K562 (cell line): ENCODE data around the gene SMAD3. TPM values are rescaled to one million over a fixed set of nuclear protein-coding genes. Genes with fewer than 3 reads are reported as not detected.

ENCODE experiments used
- ATF3 ChIP-seq, 2 experiments: fragments of 450-650 bp in 1 of 2; sonication (generic) in 1 of 2; formaldehyde crosslinking in 1 of 2; IDR thresholded peaks in 1 of 2; conservative IDR thresholded peaks in 1 of 2; 2 replicates each; pipeline versions ENCODE4 v1.6.1 to v1.8.1; 2016 to 2023; ENCODE audit warnings: mild to moderate bottlenecking in 2 of 2, moderate library complexity in 2 of 2, inconsistent platforms in 1 of 2, missing genetic modification reagents in 1 of 2
- JUN ChIP-seq, 2 experiments: sonication (generic) in 1 of 2; formaldehyde crosslinking in 1 of 2; IDR thresholded peaks; 2 replicates each; pipeline versions ENCODE4 v1.6.1 to v1.8.0; 2012 to 2022; ENCODE audit warnings: borderline replicate concordance in 2 of 2, mild to moderate bottlenecking in 2 of 2, improper control_type of control experiment in 1 of 2, low read depth in 1 of 2, low read length in 1 of 2, missing genetic modification reagents in 1 of 2
- MAX ChIP-seq: sonication (generic); formaldehyde crosslinking; IDR thresholded peaks from 2 replicates; pipeline ENCODE4 v1.9.0; 2022; ENCODE audit warnings: mild to moderate bottlenecking, missing genetic modification reagents
- MNT ChIP-seq, 2 experiments: fragments of 450-650 bp; conservative IDR thresholded peaks; 2 replicates each; pipeline ENCODE4 v1.6.1; 2017; ENCODE audit warnings: mild to moderate bottlenecking in 2 of 2, moderate library complexity in 2 of 2
- MTA3 ChIP-seq: fragments of 450-650 bp; formaldehyde crosslinking; IDR thresholded peaks from 2 replicates; pipeline ENCODE4 v1.6.1; 2017; ENCODE audit warnings: mild to moderate bottlenecking, borderline replicate concordance
- NCOA4 ChIP-seq: fragments of 450-650 bp; IDR thresholded peaks from 2 replicates; pipeline ENCODE4 v1.6.1; 2018; ENCODE audit warnings: mild to moderate bottlenecking; ENCODE audit not compliant: partially characterized antibody
- NEUROD1 ChIP-seq: fragments of 150-350 bp; IDR thresholded peaks from 2 replicates; pipeline ENCODE4 v1.6.1; 2014; ENCODE audit warnings: borderline replicate concordance, low read length, low read depth; ENCODE audit not compliant: partially characterized antibody
- NFE2L1 ChIP-seq: fragments of 450-650 bp; IDR thresholded peaks from 2 replicates; pipeline ENCODE4 v1.6.1; 2016; ENCODE audit warnings: missing genetic modification characterization, low read depth, mild to moderate bottlenecking, missing compliant biosample characterization, moderate library complexity, borderline replicate concordance
- SAFB ChIP-seq: fragments of 200-400 bp; formaldehyde crosslinking; IDR thresholded peaks from 2 replicates; pipeline ENCODE4 v1.6.1; 2017; ENCODE audit warnings: low read depth, low read length, borderline replicate concordance
- ZNF12 ChIP-seq: sonication (generic); formaldehyde crosslinking; IDR thresholded peaks from 2 replicates; pipeline ENCODE4 v1.4.0; 2020; ENCODE audit warnings: mild to moderate bottlenecking, missing genetic modification reagents
- ZNF146 ChIP-seq: IDR thresholded peaks from one replicate; pipeline ENCODE4 v1.6.1; 2018; ENCODE audit warnings: missing compliant biosample characterization; ENCODE audit not compliant: unreplicated experiment
- polyA plus RNA-seq, 8 experiments: library from polyadenylated mRNA; depleted of rRNA in 4 of 8; stranded (reverse) in 5 of 8; unstranded in 3 of 8; fragments of >200 nt; fragmentation: Nextera tagmentation in 2 of 8; fragmentation: Illumina TruSeq in 1 of 8; extraction: Ambion mirVana in 2 of 8; extraction: Trizol in 1 of 8; gene quantifications; 2 replicates each; pipeline versions ENCODE4 v1.2.1 to v1.2.3, GENCODE V29; 2011 to 2014; ENCODE audit warnings: inconsistent platforms in 1 of 8, missing spikeins in 1 of 8
- total RNA-seq, 7 experiments: library from RNA; depleted of rRNA in 6 of 7; stranded (reverse); fragments of >200 nt in 6 of 7; fragmentation: Illumina TruSeq in 2 of 7; extraction: Trizol in 2 of 7; gene quantifications; 2 replicates each; pipeline versions ENCODE4 v1.2.1 to v1.2.3, GENCODE V29; 2011 to 2021; ENCODE audit warnings: low replicate concordance in 1 of 7

The SMAD3 gene
- total and polyA plus RNA-seq, 9 of the 15 experiments (the other 6 are each of a cell fraction or from before 2014, with no cell fraction given), result 4.3 to 39.2 (median 11.1) TPM

- TF ChIP-seq NFE2L1 (no peak), ZNF12 (CRISPR knock-in tag) (no peak), NEUROD1 (no peak), ZNF146 (CRISPR knock-in tag) (no peak), ATF3 (IDR thresholded peaks at IDR 0.05) (peak; percentile 59), ATF3 (CRISPR knock-in tag; conservative IDR thresholded peaks at IDR 0.05) (0 out of 2 replicates have a peak, but pooled peaks have one; percentile 36), SAFB (peak; percentile 81; the same call in 1 of the 2 replicates), MAX (CRISPR knock-in tag) (0 out of 2 replicates have a peak, but pooled peaks have one; percentile 25), MTA3 (0 out of 2 replicates have a peak, but pooled peaks have one; percentile 29), NCOA4 (no peak), JUN (IDR thresholded peaks at IDR 0.05; ENCODE audit: borderline replicate concordance, low read depth, low read length) (0 out of 2 replicates have a peak, but pooled peaks have one; percentile 15), JUN (CRISPR knock-in tag; IDR thresholded peaks at IDR 0.05; ENCODE audit: borderline replicate concordance) (no peak), MNT (conservative IDR thresholded peaks at IDR 0.05) (peak in 1 of 2 experiments; percentile 28; a peak in 1 of 4 replicates)
Measured at GRCh38 chr15:67120839-67121643, 55.6 kb downstream of the SMAD3 start (continued).
